Skin of body (tissue), 2 donors: ENCODE measurements around the gene LRRC8C. TPM values are rescaled to one million over a fixed set of nuclear protein-coding genes. Genes with fewer than 3 reads are reported as not detected.

Experiments used
- DNase-seq: peaks from one replicate; lab custom pipeline; 2025; lab: John Stamatoyannopoulos, UW
- total RNA-seq: library from RNA; depleted of rRNA; stranded (reverse); fragments of >200 nt; gene quantifications from one replicate; pipeline ENCODE4 v1.2.3, GENCODE V29; 2014

The LRRC8C gene
- total RNA-seq, 1 donor from 2014 or later, result 9.7 TPM

DNA sequence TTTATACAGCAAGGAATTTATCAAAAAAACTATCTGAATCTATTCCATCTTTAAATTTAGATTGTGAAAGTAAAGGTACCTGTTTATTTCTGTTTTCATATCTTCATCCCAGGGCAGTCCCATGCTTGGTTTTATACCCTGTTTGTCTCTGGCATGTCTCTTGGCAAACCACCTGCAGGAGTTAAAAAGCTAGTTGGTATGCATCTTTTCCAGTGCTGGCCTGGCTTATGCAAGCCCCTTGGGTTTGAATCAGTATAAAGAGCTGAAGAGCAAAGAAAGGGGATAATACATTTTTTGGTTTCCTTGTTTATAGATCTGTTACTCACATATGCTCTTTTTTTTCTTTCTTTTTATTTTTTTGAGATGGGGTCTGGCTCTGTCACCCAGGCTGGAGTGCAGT lies 37.8 kb downstream of the LRRC8C start:
- no peak for DNase-seq

DNA sequence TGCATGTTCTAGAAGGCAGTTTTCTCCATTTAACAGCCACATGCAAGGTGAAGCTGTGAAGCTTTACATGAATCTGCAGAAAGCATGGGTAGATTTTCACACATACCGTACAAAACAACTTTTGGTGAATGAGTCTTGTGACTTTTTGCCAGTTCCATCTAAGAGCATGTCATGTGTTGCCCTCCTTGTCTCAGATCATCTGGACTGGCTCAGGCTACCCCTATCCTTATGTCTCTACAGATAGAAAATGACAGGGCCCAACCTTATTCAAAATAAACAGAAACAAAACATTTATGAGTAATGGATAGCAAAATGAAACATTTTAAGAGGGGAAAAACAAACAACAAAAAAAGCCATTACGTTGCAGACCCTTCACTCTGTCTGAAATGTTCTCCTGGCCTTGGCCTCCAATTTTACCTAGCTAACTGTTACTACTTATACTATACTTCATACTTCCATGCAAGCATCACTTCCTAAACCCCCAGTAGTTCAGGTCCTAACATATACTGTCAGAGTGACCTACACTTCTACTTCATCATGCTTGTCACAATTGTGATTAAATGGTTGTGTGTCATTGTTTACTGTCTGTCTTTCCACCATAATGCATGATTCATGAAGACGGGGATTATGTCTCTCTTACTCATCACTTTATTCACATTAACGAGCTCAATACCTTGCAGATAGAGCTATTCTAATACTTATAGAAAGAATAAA lies 39.0 kb downstream of the LRRC8C start:
- DNase-seq, result no peak

DNA sequence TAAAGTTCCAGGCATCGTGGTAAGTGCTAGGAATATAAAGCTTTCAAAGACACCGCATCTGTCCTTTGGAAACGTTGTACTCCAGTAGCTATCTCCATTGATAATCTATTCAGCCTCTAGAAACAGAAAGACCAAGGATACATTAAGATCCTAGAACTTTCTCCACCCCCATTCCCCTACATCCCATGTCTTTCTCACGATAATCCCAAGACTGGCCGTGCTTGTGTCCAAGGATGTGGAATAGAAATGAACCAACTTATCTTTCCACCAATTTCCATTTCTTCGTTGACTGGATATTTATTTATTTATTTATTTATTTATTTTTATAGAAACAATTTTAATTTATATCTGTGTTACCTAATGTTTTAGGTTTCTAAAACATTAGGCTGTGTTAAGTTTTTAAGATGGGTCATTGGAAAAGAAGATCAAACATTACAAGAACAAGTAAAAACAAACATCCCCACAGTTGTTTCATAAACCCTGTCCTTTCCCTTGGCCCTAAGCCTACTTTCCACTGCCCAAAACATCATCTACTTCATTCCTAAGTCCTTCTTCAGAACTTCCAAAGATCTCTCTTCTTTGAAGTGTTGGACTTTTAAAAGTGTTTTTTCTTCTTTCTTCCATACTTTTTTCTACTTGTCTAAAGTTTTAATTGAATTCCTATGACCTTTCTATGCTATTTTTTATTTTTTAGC lies 39.7 kb downstream of the LRRC8C start:
- DNase-seq, result no peak

DNA sequence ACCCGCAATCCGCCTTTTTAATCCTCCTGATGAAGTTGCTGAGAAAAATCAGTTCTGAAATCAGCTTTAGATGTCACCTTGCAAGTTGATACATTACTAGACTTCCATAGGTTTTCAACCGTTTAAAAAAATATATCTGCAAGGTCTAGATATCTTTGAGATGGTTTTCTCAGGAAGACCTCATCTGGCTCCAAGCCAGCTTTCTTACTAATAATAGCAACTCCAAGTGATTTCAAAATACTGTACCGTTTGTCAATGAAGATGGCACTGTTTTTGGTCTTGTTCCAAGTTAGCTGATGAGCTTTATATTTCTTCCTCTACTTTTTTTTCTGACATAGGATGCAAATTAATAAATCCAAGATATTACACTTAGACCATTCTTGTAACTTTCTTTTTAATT lies 40.3 kb downstream of the LRRC8C start:
- DNase-seq, result no peak

DNA sequence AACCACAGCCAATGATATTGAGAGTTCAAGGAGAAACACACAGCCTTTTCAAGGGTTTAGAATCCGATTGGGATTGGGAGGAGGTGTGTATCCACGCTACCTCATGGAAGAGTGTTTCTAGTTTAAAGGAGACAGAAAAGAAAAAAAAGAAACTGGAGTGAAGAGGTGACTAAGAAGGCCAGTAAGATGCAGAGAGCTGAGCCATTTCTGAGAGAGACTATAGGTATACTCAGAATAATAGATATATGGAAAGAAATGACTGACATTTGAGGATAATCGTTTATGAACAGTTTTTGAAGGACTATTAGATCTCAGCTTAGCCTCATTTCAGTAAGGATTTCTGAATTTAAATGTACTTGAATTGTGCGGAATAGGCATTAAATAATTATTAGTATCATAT lies 42.8 kb downstream of the LRRC8C start:
- no peak for DNase-seq

DNA sequence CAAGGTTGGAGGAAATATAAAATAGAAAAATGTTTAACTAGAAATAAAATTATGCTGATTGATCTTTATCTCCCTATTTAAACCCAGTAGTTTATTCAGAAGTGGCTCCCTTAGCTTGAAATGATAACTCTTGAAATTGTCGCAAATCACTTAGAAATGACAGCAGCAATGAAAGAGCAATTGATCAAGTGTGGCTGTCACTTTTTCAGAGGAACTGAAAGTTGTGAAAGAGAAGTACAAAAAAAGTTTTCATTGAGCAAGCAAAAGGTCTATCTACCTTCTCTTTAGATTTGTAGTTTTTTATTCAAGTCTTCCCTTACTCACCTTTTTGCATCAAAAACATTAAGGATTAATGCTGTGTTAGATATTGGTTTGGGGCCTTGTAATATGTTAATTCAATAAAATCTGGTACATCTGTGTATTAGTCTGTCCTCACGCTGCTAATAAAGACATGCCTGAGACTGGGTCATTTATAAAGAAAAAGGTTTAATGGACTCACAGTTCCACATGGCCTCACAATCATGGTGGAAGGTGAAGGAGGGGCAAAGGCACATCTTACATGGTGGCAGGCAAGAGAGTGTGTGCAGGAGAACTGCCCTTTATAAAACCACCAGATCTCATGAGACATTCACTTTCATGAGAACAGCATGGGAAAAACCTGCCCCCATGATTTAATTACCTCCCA lies 48.3 kb downstream of the LRRC8C start:
- no peak for DNase-seq

DNA sequence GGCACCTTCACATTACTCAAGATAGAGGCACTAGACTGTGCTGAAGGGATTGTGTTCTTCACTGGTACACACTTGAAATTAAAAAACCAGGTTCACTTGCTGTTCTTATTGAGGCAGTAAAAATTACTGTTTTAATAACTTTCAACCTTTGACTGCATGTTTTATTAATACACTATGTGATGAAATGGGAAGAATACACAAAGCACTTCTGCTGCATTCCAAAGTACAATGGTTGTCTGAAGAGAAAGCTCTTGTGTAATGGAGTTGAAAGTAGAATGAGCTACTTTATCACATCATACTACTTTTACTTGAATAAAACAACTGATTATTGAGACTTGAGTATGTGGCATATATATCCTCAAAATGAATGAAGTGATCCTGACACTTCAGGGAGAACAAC lies 49.7 kb downstream of the LRRC8C start:
- no peak for DNase-seq

DNA sequence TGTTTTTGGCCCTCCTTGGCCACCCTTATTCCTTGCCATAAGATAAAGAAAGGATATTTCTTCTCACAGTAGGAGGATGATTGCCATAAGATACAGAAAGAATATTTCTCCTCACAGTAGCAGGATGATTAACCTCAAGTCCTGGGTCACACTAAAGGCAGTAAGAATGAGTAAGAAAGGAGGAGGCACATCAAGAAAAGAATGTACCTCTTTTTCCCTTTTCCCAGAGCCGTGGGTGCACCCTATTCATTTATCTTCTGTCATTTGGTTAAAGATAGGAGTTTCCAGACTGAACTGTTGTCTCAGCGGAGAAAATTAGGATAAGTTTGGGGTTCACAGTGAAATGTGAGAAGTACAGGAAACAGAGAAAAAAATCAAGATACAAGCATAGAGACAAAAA lies 52.5 kb downstream of the LRRC8C start:
- no peak for DNase-seq

DNA sequence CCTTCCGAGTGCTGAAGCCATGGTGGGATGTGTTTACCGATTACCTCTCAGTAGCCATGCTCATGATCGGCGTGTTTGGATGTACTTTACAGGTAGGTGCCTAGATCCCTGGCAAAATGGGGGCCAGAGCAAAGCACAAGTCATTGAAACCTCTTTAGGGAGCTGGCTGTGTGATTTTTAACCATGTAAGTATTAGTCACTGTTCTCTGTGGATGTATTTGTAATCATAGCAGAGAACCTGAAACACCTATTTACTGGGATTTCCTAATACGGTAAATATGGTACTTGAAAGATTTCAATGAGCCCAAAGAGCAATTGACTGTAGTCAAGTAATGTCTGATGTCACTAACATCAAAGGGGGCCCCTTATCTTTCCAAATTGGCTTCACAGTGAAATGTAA lies 53.6 kb downstream of the LRRC8C start:
- DNase-seq, result no peak

DNA sequence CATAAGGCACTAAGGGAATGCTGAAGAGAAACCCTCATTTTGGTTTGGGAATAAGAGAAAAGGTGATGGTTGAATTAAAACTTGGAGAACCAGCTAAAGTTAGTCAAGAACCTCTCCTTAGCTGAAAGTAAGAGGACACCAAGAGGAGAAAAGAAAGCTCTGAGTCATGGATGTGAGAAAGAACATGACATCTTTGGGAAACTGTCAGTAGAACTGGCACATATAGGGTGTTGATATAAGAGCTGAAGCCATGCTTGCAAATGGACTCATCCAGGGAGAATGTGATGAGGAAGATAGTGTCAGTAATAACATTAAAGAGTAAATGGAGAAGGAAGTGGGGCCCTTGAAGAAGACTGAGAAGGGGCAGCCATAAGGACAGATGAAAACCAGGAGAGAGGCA lies 54.3 kb downstream of the LRRC8C start:
- no peak for DNase-seq

DNA sequence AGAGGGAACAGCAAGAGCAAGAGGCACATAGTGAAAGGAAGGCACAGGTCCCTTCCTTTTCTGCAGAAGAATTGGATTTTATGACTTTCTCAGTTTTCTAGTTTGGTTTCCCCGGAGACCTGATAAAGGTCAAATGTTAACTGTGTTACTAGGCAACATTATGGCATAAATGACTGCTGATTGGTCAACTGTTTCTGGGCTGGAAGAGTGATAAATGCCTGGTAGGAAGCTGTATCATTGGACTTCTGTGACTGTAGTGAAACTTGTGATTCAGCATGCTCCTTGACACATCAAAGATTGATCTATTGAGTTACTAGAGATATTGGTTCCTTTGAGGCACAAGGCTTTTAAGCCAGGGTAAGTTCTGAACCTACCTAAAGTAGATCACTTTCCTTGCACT lies 55.7 kb downstream of the LRRC8C start:
- DNase-seq, result no peak

DNA sequence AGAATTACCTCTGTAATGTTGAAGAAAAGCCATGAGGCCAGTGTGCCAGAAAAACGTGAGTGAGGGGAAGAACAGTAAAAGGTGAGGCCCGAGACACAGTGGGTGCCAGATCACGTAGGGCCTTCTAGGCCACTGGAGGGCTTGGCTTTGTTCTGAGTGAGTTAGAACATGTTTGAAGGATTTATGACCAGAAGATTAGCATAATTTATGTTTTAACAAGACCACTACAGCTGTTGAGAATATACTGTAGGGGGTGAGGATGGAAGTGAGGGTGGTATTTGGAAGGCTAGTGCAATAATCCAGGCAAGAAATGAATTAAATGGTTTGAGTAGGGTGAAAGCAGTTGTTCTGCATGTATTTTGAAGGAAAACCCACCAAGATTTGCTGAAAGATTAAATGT lies 56.3 kb downstream of the LRRC8C start:
- no peak for DNase-seq

DNA sequence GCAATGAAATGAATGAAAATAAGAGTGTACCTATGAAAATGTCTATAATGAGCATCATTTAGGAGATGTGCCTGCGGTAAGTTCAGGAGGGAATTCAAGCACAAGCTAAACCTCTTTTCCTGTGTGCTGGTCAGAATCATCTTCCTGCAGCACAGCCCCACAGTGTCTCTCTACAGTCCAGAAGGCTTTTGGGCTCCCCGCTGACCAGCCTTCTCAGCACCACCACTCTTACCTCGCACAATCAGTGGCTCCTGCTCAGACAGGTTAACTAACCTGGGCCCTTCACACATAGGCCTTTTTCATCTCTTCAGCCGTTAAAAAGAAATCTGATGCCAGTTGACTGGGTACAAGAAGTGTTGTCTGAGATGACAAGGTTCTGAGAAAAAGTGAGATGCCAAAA lies 57.7 kb downstream of the LRRC8C start:
- DNase-seq, result no peak

DNA sequence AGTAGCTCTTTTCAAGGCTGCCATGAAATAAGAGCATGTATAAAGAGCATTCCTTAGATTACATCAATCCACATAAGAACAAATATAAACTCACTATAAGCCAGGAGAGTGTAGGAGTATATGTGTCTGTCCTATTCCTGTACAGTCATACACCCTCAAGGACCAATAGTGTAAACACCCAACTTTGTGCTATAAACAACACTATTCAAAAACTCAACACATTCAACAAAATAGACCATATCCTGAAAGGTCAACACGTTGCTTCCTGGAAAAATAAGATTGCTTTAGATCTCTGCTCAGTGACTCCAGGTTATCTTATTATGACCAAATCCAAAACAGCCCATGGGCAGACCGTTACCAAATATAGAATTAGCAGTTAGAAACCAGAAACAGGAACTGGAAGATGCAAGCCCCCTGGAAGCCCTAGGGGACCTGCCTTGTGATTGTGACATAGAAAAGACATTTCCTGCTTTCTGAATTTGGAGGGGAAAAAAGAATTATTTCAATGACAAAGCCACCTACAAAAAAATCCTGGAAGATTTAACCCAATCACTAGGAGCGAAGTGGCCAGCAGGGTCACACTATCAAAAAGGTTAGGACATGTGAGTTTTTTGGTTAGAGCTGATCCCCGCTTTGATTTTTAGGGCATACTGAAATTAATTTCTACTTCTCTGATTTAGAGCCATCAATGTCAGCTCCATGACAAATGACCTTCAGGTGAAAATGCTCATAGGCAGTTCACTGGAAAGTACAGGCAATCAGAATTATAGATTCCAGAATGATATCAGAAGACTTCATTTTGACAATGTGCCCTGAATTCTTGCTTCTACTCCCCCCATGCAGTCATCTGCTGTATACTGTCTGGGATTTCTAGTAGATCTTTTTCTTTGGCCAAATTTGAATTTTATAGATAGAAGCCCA lies 59.9 kb downstream of the LRRC8C start:
- DNase-seq, result peak; percentile 6

DNA sequence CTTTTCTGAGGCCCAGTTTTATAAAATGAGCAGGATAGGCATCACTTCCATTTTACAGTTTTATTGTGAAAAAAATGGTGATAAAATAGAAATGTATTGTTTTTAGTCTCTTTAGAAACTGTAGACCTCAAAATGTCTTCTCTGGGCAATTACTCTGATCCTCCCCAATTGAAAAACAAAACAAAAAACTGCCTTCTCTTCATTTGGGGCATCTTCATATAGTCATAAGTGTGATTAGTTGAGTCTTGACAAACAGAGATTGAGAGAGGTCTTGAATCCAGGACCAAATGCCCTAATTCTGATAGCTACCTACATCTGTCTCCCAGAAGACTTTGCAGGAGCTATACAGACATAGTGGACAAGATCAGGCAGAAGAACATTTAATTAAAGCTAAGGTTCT lies 62.9 kb downstream of the LRRC8C start:
- DNase-seq, result no peak

DNA sequence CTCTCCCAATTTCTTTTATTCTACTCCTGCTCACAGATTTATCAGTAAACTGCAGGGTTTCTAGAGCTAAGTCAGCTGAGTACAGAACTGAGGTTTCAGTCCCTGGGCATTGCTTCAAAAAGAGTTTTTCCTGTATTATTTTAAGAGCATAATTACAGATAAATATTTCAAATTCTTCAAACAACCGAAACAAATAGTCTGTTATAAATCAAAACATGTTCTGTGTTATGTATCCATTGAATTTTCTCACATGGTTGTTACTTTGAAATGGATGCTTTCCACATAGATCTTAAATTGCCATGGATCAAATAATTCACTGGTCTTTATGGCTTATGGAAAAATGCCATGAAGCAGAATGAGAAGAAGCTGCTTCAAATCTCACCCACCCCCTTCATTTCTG lies 64.5 kb downstream of the LRRC8C start:
- DNase-seq, result peak; percentile 27

DNA sequence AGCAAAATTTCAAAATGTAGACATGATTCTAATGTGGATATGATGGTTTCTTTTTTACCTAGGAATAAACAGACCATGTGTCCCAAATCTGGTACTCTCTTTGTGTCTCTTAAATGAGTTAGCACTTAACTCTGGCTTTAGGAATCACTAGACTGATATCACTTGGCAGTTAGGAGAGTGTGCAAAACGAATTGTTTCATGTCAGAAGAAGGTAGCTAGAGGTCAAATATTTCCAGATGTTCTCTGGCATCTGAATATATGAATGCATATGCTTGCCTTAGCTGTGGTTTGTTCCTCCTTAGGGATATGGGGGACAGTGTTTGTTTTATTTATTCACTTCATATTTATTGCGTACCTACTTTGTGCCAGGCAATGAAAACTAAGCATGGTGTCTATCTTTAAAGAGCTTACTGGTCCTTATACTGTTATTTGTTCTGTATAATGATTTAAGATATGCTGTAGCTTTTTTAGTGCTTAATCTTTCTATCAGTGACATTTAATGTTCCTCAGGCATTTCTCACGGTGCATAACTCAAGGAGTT lies 65.2 kb downstream of the LRRC8C start:
- no peak for DNase-seq

DNA sequence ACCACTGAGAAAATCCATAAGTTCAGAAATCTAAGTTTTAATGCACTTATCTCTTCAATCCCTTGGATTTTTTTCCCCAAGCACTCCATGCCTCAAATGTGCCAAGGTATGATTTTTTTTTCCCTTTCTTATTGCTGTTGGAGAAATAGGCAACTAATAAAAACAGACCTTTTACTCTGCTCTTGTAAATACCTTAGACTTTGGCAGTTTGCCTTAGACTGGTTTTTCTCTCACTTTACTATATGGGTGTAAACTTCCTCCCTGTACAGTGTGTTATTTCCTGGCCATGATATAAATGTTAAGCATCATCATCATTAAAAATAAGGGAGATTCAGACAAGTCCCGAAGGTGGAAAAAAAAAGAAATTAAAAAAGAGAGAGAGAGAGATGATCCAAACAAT lies 65.7 kb downstream of the LRRC8C start:
- no peak for DNase-seq

DNA sequence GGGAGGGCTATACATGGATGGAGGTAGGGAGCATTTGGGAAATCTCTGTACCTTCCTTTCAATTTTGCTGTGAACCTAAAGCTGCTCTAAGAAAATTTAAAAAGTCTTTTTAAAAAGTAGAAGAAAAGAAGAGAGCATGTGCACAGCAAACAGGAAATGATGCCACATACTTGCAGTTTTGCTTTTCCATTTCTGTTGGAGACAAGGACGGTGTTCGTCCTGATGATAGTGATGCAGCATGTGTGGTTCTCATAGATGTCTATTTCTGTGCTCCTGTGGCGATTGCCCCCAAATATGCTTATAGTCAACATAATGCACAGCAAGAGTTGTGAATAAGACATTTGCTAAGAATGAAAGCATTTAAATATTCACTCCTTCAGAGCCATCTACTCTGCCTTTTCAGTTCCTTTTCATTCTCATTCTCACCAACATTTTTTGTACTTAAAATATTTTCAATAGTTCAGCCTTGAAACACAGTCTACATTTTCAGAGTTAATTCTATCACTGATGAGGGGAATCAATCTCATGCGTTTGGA lies 66.6 kb downstream of the LRRC8C start:
- DNase-seq, result no peak

DNA sequence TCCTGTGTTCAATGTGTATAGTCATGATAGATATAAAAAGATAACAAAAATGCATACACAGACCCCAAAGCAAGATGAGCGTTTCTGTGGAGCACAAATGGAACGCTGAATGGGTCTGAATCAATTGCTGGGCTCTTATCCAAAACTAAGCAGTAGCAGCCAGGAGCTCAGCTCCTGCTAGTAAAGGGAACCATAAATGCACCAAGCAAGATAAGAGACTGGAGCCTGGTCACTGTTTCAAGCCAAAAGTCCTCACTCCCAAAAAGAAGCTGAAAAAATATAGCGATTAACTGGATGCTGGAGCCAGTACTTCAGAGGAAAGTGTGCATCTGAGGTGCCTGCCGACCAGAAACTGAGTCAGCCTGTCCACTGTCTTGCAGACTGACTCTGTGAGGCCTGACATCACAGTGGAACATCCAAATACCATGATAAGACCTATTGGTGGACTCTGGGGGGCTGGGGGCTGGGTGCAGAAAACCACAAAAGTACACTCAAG lies 68.9 kb downstream of the LRRC8C start:
- DNase-seq, result peak; percentile 7

DNA sequence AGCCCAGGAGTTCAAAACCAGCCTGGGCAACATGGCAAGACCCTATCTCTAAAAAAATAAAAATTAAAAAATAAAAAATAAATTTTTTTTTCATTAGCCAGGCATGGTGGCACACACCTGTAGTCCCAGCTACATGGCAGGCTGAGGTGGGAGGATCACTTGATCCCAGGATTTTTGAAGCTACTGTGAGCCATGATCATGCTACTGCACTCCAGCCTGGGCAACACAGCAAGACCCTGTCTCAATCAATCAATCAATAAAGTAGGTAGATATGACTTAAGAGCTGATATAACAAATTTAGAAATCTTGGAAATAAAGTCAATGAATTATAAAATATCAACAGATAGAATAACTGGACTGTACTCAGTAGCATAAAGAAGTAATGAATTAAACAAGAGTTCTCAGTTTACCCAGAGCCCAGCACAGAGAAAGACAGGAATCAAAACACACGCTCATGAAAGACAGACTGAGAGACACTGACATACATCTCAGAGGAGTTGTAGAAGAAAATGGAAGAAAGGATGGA lies 69.7 kb downstream of the LRRC8C start:
- DNase-seq, result no peak
